PC-3 (cell line): Measurements from ENCODE around the gene PCDHGA5.

Source experiments
- CTCF ChIP-seq: fragments of 300-600 bp; sonication (generic); conservative IDR thresholded peaks from 2 replicates; pipeline ENCODE4 v1.5.1; 2017; ENCODE audit warnings: antibody characterized with exemption, low read depth, mild to moderate bottlenecking, low read length
- EZH2 ChIP-seq: fragments of 300-600 bp; sonication (generic); IDR thresholded peaks from one replicate; pipeline ENCODE4 v1.6.1; 2017; ENCODE audit warnings: antibody characterized with exemption, mild to moderate bottlenecking, low read length; ENCODE audit not compliant: unreplicated experiment

GRCh38 chr5:141403387-141403786, 39.4 kb downstream of the PCDHGA5 start:
- TF ChIP-seq CTCF, result no peak
- TF ChIP-seq EZH2, result no peak
